Measurements from ENCODE around the gene TEX14.

Gene TEX14

DNA sequence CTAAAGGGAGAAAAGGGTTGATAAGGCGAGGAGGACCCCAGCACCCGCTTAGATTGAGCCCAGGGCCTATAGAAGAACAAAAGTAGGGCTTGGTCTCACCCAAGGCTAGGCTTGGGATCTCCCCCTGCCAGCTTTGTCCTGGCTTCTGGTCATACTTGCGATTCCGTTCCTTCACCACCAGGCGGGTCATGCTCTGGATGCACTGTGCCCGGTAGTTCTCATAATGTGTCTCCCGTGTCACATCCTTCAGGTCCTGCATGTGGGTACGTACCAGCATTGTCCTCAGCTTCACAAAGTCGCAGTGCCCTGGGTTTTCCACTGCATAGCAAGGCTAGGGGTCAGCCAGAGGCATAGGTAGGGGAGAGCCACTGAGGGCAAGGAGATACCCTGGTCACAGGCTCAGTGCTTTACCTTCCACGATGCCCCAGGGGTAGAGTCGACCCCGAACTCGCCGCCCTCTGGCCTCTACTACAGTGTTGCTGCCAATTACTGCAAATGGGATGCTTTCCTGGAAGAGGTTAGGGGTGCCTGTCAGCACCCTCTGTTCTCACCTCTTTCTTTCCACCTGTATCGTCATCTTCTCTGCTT is 170.9 kb downstream of the TEX14 start:
- in situ Hi-C loops (cut with HindIII; ENCODE audit: low sequenced_read_pairs): no loop called here
- H3K4me3 ChIP-seq (ENCODE audit: low read depth, low read length): no peak overlapping the region
- TF ChIP-seq, protein P1, sequence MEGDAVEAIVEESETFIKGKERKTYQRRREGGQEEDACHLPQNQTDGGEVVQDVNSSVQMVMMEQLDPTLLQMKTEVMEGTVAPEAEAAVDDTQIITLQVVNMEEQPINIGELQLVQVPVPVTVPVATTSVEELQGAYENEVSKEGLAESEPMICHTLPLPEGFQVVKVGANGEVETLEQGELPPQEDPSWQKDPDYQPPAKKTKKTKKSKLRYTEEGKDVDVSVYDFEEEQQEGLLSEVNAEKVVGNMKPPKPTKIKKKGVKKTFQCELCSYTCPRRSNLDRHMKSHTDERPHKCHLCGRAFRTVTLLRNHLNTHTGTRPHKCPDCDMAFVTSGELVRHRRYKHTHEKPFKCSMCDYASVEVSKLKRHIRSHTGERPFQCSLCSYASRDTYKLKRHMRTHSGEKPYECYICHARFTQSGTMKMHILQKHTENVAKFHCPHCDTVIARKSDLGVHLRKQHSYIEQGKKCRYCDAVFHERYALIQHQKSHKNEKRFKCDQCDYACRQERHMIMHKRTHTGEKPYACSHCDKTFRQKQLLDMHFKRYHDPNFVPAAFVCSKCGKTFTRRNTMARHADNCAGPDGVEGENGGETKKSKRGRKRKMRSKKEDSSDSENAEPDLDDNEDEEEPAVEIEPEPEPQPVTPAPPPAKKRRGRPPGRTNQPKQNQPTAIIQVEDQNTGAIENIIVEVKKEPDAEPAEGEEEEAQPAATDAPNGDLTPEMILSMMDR (IDR thresholded peaks at IDR 0.05; ENCODE audit: low read depth, low read length, missing control alignments): peak; percentile 63
- no peak for DNase-seq (ENCODE audit: low read depth)

DNA sequence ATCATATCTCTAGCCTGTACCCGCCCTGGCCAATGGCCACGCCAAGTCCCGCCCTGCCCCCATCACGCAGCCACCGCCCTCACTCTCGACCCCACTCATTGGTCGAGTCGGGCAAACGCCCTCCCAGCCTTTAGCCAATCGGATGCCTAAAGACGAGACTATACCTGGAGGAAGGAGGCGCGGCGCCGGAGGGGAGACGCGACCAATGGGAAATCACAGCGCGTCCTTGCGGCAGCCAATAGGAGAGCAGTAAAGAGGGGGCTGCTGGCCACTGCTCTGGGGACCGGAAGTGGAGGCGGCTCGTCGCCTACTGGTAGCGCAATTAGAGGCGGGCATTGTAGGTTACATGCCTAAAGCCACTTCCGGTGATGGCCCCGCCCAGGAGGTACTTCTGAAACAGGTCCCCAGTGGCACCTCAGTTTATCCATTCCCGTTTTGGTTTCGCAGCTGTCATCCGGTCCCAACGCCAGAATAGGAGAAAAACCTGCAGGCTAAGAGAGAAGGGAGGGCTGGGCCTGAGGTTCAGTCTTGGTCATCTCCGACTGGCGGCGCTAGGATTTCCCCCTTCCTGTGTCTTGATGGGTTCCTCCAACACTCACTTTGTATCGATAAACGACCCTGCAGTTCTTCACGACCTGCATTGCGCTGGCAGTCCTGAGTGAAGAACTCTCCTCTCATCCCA is 173.8 kb downstream of the TEX14 start:
- H3K4me3 ChIP-seq (ENCODE audit: low read depth, low read length): peak overlapping the region; percentile 81
- in situ Hi-C loops (cut with HindIII; ENCODE audit: low sequenced_read_pairs): no loop called here
- peak; percentile 99 for DNase-seq (ENCODE audit: low read depth)
- TF ChIP-seq, protein P1 (IDR thresholded peaks at IDR 0.05; ENCODE audit: low read depth, low read length, missing control alignments): no peak

- in situ Hi-C loops (cut with HindIII; ENCODE audit: low sequenced_read_pairs): no loop called here
- H3K4me3 ChIP-seq (ENCODE audit: low read depth, low read length): peak overlapping the region; percentile 81
- TF ChIP-seq, protein P1 (IDR thresholded peaks at IDR 0.05; ENCODE audit: low read depth, low read length, missing control alignments): no peak
- DNase-seq (ENCODE audit: low read depth): no peak
These were observed 174.4 kb downstream of the TEX14 start for GRCh38 chr17:58517378-58517927.

- TF ChIP-seq, protein P1 (IDR thresholded peaks at IDR 0.05; ENCODE audit: low read depth, low read length, missing control alignments): no peak
- H3K4me3 ChIP-seq (ENCODE audit: low read depth, low read length): peak overlapping the region; percentile 81
- in situ Hi-C loops (cut with HindIII; ENCODE audit: low sequenced_read_pairs): no loop called here
- DNase-seq (ENCODE audit: low read depth): no peak
These were observed 175.0 kb downstream of the TEX14 start for GRCh38 chr17:58516644-58517377.

DNA sequence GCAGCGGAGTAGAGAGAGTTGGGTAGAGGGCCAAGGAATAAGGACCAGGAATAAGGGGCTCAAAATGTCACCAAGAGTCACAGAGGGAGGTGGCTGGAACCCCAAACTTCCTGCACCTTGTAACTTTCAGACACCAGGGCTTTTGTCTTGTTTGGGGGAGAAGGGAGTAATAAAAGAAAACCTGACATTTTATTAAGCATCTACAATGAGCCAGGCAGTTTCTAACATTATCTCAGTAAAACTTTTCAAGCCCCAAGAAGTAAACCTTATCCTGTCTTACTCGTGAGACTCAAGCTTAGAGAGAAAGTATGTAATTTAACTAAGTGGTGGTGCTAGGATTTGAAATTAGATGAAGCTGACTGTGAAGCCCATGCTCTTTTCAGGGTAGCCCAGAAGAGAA is 176.6 kb downstream of the TEX14 start:
- no peak for DNase-seq (ENCODE audit: low read depth)
- TF ChIP-seq, protein P1 (IDR thresholded peaks at IDR 0.05; ENCODE audit: low read depth, low read length, missing control alignments): no peak
- in situ Hi-C loops (cut with HindIII; ENCODE audit: low sequenced_read_pairs): no loop called here
- peak overlapping the region; percentile 75 for H3K4me3 ChIP-seq (ENCODE audit: low read depth, low read length)

- no peak for DNase-seq (ENCODE audit: low read depth)
- TF ChIP-seq, protein P1 (IDR thresholded peaks at IDR 0.05; ENCODE audit: low read depth, low read length, missing control alignments): no peak
- in situ Hi-C loops (cut with HindIII; ENCODE audit: low sequenced_read_pairs): no loop called here
- H3K4me3 ChIP-seq (ENCODE audit: low read depth, low read length): peak overlapping the region; percentile 75
These were observed 177.1 kb downstream of the TEX14 start for GRCh38 chr17:58514770-58515157.
